Inflammatory macrophage treated with lipopolysaccharide for 4 hours (primary cell): ENCODE data around the gene ILRUN.
"Not testable (repeated sequence)": the region's sequence is repeated elsewhere in the genome, so short reads cannot be mapped to it uniquely, and the experiment has no call there.

ENCODE experiments used
- DNase-seq: peaks from one replicate; pipeline ENCODE4 v3.0.0-alpha.2; 2020

The ILRUN gene

DNA sequence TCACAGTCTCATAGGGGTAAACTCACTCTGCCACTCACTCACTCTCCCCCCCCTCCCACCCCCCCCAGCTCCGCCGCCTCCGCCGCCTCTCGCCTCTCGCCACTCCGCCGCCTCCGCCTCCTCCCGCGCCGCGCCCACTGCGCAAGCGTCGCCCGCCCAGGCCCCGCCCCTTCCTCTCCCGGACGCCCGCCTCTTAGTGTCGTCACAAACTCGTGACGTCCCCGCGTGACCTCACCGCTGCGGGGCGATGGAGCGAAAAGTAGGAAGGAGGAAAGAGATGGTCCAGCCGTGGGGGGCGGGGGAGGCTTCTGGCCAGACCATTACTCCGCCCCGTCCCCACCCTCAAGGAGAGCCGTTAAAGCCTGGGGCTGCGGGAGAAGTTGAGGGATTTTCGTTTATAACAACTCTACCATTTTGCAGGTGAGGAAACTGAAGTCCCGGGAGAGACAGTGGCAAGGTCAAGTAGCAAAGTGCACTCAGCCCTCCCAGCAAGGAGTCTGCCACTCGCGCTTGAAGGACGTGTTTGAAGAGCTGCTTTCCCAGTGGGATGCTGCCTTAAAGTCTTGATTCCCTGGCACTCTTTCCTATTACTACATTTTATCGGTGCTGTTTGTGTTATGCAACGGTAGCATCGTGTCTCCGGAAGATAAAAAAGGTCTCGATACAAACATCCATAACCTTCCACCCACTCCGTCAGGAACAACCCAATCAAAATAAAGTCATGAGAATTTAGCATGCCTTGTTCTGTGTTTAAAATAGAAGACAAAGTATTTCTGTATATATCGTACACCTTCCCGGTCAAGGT lies at the start of gene ILRUN:
Gene ILRUN (minus strand): TSS at position 29 of the 805 bp plus-strand sequence. CDS start 164 bp downstream, outside the sequence.
- DNase-seq = peak; percentile 96

DNA sequence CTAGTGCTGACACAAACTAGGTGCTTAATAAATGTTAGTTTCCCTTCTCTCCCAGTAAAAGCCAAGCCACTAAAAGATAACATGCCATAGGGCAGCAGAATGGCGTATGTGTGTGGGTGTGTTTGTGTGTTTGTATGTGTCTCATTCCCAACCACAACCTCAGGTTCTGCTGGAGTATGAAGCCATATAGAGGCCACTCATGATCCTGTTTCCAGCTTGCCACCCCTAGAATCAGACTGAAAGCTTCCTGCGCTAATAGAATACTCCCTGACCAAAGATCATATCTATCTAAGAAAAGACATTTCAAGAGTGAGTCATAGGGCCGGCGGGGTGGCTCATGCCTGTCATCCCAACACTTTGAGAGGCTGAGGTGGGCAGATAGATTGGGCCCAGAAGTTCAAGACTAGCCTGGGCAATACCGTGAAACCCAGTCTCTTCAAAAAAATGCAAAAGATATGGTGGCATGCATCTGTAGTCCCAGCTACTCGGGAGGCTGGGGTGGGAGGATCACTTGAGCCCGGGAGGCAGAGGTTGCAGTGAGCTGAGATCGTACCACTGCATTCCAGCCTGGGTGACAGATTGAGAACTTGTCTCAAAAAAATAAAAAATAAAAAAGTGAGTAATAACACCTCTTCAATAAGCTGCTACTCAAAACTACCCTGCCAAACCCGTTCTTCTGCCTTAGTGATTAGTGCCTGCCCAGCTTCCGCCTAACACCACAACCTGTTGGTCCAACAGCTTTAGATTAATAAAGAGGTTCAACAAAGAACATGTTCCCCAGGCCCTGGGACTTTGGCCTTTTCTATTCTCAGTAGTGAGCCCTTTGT lies 48.9 kb upstream of the ILRUN start:
- DNase-seq = peak; percentile 11

DNA sequence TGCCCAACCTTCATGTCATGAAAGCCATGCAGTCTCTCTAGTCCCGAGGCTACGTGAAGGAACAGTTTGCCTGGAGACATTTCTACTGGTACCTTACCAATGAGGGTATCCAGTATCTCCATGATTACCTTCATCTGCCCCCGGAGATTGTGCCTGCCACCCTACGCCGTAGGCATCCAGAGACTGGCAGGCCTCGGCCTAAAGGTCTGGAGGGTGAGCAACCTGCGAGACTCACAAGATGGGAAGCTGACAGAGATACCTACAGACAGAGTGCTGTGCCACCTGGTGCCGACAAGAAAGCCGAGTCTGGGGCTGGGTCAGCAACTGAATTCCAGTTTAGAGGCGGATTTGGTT lies 47.7 kb upstream of the ILRUN start:
- DNase-seq = not testable (repeated sequence)

DNA sequence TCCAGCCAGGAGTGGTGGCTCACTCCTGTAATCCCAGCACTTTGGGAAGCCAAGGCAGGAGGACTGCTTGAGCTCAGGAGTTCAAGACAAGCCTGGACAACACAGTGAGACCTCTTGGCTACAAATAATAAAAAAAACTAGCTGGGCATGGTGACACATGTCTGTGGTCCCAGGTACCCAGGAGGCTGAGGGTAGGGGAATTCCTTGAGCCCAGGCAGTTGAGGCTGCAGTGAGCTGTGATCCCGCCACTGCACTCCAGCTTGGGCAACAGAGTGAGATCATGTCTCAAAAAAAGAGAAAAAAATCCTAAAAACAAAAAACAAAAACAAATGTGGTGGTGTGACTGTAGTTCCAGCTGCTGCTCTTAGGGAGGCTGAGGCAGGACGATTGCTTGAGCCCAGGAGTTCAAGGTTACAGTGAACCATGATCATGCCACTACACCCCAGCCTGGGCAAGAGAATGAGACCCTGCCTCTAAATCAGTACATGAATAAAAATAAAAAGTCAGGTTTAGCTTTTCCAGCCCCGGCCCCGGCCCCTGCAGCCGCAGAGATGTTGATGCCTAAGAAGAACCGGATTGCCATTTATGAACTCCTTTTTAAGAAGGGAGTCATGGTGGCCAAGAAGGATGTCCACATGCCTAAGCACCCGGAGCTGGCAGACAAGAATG lies 47.2 kb upstream of the ILRUN start:
- no peak for DNase-seq

DNA sequence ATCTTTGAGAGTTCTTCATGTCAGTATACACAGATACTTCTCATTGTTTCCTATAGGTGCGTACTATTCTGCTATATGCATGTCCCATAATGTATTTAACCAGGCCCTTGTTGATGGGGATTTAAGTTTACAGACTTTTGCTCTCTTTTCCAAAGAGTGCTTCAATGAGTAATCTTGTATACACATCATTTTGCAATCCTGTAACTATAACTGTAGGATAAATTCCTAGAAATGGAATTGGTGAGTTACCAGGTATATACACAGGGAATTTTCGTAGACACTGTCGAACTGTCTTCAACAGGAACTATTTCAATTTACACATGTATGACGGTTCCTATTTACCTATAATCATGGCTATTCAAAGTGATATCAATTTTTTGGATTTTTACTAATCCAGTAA lies 45.5 kb upstream of the ILRUN start:
- no peak for DNase-seq

DNA sequence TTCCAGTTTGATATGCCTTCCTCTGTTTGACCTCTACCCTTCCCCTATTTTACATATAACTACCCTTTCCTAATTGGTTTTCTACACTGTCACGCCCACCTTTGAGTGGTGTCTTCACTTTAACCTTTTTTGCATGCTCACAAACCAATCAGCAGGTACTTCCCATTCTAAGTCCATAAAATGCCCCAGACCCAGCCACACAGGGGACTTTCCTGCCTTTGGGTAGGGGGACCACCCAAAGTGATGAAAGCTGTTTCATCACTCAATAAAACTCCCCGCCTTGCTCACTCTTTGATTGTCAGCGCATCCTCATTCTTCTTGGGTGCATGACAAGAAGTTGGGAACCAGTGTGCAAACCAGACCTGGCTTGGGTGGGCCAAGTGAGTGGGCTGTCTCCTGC lies 40.3 kb upstream of the ILRUN start:
- peak; percentile 57 for DNase-seq

DNA sequence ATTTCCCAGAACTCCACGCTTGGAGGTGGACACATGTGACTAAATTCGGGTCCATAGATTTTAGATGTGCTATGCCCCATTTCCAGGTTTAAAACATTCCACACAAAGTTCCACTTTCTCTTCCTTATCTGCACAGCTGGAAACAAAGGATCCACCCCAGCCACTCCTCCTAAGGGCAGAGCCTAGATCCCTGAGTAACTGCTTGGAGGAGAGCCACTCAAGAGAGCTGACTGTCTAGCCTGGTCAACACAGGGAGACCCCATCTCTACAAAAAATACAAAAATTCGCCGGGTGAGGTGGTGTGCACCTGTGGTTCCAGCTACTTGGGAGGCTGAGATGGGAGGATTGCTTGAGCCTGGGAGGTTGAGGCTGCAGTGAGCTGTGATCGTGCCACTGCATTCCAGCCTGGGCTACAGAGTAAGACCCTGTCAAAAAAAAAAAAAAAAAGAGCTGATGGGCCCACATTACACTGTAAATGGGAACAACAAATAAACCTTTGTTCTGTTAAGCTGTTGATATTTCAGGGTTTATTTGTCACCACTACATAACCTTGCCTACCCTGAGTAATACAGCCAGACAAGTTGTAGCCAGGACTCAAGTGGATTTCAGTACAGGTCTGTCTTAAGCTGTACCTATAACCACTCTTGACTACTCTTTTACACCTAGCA lies 35.0 kb upstream of the ILRUN start:
- DNase-seq = no peak

DNA sequence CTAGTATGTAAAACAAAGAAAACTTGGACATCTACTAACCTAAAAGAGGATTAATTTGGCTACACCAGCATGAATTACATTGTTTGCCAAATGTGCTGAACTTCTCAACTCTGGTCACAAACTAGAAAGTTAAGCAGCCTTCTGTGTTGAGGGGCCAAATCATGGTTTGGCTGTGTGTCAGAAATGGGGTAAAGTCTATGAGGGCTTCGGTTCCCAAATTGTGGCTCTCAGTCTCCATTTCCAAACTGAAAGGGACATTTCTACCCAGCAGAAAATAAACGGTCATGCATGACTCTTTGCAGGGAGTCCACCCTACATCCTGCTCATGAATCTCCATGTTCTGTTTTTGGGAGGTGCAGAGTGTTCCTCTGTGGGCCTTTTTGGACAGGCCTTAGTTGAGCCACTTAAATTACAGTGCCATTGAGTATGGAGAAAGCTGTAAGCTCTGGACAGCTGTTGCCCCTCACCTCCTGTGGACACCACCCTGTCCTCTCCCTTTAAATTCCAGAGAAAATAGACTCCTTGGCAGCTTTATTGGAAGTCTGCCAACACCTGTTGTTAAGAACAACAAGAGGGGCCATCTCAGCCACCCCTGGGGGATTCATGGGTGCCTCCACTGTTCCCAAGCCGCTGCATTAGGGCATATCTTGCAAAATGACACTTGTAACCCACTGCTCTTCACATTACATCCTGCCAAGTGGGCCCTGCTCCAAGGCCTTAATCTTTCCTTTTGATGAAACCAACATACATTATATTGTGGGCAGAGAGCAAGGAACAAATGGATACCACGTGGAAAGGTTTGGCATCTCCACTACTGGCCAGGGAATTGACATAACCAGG lies 33.3 kb upstream of the ILRUN start:
- DNase-seq = no peak

DNA sequence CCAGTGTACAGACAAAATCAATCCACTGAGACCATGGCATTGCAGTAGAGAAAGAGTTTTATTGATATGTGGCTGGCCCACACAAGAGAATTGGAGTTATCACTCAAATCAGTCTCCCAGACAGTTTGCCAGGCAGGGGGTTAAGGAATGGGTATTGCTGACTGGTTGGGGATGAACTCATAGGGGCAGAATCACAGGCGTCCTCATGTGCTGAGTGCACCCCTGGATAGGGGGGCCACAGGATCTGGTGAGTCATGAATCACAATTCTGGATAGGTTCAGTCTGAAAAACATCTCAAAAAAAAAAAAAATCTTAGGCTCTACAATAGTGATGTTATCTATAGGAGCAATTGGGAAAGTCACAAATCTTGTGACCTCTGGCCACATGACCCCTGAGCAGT lies 29.5 kb upstream of the ILRUN start:
- peak; percentile 19 for DNase-seq

DNA sequence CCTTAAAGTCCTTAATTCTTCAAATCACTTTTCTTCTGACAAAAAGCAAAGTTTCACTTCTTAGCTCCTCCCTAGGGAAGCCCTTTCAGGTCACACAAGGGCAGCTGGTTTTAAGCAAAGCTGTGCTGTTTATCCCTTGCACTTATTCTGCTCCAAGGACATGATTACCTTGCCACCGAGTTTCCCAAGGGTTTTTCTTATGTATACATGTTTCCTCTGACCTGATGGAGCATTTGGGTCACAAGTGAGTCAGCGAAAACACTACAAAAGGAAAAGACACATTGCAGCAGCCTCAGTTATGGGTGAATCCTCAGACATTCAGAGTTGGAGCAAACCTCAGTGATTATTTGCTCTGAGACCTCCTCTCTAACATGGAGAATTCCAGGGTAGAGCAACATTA lies 26.6 kb upstream of the ILRUN start:
- DNase-seq = no peak

DNA sequence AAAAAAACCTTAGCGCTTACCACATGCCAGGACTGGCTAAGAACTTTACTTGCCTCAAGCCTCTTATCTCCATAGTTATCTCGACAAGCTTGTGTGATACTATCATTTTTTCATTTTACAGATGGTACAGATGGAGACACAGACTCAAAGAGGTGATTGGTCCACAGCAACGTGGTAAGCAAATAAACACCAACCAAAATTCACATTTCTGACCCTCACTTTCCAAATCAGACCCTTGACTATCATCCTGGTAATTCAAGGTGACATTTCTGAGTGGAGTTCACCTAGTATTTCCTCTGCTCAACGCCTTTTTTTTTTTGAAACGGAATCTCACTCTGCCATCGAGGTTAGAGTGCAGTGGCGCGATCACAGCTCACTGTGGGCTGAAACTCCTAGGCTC lies 25.9 kb upstream of the ILRUN start:
- DNase-seq = no peak

DNA sequence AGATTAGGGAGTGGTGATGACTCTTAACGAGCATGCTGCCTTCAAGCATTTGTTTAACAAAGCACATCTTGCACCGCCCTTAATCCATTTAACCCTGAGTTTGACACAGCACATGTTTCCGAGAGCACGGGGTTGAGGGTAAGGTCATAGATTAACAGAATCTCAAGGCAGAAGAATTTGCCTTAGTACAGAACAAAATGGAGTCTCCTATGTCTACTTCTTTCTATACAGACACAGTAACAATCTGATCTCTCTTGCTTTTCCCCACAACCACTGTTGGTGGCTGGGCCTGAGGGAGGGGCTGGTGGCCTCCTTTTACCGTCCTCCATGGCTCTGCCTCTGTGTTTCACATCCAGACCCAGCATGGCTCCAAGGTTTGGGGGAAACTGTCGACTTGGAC lies 23.6 kb upstream of the ILRUN start:
- DNase-seq = not testable (repeated sequence)

DNA sequence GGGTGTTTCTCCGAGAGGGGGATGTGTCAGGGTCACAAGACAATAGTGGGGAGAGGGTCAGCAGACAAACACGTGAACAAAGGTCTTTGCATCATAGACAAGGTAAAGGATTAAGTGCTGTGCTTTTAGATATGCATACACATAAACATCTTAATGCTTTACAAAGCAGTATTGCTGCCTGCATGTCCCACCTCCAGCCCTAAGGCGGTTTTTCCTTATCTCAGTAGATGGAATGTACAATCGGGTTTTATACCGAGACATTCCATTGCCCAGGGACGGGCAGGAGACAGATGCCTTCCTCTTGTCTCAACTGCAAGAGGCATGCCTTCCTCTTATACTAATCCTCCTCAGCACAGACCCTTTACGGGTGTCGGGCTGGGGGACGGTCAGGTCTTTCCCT lies 23.1 kb upstream of the ILRUN start:
- DNase-seq = not testable (repeated sequence)

DNA sequence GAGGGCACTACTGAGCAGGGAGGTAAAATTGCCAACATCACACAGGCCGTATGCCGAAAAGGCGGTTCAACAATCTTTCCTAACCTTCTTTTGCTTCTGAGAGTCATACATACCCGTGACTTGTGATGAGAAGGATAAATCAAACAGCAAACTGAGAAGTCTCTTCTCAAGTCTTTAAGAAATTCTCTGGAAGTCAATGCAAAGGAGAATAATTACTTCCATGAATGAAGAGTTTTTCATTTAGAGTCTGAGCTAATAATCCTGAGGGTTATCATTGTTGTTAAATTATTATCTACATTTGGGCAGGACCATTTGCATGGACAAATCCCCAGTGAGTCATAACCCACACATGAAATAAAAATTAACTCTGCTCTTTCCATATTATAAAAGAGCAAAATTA lies 22.4 kb upstream of the ILRUN start:
- DNase-seq = no peak

DNA sequence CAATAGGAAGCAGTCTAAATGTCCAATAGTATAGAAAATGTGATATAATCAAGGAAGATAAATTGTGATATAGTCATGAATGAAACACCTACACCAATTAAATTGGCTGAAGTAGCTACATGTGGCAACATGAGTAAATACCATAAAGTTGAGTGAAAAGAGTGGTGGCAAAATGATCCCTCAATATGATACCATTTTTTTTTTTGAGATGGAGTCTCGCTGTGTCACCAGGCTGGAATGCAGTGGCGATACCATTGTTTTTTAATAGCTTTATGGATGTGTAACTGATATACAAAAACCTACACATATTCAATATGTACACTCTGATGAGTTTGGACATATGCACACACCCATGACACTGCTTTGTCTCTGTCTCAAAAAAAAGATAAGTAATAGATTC lies 20.9 kb upstream of the ILRUN start:
- DNase-seq = no peak

DNA sequence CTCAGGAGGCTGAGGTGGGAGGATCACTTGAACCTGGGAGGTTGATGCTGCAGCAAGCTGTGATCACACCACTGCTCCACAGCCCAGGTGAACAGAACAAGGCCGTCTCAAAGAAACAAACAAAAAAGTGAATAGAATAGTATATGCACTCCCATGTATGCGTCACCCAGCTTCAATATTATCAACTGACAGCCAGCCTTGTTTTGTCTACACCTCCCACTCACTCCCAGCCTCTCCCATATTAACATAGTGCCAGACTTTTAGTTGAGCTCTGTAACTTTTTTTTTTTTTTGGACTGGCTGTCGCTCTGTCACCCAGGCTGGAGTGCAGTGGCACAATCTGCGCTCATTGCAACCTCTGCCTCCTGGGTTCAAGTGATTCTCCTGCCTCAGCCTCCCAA lies 18.1 kb upstream of the ILRUN start:
- DNase-seq = no peak

DNA sequence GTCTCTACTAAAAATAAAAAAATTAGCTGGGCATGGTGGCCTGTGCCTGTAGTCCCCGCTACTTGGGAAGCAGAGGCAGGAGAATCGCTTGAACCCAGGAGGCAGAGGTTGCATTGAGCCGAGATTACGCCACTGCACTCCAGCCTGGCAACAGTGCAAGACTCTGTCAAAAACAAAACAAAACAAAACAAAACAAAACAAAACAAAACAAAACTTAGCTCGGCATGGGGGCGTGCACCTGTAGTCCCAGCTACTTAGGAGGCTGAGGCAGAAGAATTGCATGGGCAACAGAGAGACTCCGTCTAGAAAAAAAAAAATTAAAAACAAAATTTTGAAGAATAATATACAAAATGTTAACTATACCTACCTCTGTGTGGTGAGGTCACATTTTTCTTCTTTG lies 16.3 kb upstream of the ILRUN start:
- DNase-seq = not testable (repeated sequence)

DNA sequence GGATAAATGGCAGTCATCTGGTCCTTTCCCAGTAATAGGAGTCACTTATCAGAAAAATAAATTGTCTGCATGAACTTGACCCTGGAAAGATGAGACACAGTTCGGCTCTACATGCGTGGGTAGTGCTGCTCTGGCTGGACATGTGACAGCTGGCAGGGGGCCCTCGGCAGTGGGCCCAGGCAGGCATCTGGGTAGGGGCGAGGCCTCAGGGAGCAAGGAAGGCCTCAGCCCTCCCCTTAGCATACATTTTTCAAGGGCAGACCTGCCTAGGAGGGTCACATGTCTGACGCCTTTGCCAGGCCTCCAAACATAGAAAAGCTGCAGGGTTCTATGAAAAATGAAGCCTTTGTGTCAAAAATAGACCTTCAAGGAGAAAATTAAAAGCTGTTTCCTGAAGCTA lies 12.8 kb upstream of the ILRUN start:
- DNase-seq = no peak

DNA sequence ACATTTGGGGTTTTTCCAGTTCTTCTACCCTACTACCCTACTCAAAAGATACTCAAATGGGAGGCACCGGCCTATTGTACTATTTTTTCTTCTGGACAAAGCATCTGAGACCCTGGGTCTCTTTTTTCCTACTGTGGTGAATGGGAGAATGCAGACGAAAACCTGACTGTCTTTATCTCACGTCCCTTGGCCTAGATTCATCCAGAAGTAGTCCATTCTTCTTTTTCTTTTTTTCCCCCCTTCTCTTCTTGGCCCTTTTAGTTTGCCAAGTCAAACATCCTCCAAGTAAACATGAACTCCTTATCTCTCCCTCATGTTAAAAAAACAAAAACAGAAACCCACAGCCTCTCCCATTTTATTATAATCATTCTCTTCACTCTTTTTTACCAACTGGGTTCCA lies 8.7 kb upstream of the ILRUN start:
- no peak for DNase-seq

DNA sequence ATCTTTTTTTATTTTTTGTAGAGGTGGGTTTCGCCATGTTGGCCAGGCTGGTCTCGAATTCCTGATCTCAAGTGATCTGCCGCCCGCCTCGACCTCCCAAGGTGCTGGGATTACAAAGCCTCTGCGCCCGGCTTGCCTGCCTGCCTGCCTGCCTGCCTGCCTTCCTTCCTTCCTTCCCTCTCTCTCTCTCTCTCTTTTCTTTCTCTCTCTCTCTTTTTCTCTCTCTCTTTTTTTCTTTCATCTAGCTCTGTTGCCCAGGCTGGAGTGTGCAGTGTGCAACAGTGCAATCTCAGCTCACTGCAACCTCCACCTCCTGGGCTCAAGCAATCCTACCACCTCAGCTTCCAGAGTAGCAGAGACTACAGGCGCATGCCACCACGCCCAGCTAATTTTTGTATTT lies 4.6 kb upstream of the ILRUN start:
- no peak for DNase-seq

DNA sequence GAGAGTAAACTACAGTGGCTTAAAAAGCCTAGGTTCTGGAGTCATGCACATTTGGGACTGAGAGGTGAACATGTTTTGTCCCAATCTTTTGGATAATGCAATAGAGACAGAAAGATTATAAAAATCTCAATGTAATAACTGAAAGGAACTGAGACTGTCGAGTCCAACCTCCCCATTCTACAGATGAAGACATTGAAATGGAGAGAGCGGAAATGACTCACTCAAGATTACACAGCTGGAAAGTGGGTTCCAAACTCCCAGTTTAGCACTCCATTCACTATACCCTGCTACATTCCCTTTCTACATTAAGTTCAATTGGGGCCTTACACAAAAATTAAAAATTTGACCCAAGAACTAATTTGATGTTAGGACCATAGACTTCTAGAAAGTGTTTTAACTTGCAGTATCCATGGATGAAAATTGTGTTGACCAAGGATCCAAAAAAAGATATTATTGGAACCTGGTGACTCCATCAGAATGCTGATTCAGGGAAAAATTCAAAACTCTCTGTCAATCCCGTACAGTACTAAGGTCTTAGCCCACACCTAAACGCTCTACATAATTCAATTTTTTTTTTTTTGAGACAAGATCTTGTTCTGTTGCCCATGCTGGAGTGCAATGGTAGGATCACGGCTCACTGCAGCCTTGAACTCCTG lies 1.5 kb upstream of the ILRUN start:
- peak; percentile 49 for DNase-seq

DNA sequence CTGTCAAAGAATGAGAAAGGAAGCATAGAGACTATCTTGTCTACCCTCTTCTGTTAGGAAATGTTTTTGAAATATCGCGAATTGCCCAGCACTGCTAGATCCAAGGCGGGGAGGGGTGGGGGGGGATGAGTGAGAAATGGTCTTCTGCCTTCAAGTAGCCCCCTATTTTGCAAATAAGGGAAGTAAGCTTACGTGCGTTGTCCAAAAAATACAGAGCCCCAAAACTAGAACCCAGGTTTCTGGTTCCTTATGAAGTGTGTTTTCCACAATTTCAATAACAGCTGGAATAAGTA lies 923 bp upstream of the ILRUN start:
- DNase-seq = no peak
